ENCODE data around the gene GTF3C2.
"Not testable (repeated sequence)": the region's sequence is repeated elsewhere in the genome, so short reads cannot be mapped to it uniquely, and the experiment has no call there.

Gene GTF3C2

DNA sequence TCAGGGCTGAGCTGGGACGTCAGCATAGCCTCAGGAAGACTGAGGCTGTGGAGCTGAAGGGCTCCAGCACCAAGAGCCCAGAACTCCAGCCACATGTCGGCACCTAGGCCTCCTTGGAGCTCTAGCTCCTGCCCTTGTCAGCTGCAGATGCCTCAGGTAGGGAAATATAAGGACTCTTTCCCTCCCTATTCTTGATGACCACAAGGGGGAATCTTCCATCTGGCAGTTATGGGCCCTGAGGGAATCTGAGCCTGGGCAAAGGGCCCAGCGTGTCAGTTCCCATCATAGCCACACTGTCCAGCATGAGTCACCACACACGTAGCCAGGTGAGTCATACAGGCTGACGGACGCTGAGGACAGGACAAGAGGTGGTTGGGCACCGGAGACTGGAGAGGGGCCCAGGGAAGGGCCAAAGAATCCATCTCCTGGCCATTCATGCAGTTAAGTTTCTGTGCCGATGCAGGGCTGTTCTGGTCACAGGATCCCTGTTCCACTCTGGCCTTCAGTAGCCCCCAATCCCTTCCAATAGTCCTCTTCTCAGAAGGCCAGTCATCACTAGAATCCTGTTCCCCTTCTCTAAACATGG, 35.5 kb downstream of the GTF3C2 start:
- DNase-seq: no peak

DNA sequence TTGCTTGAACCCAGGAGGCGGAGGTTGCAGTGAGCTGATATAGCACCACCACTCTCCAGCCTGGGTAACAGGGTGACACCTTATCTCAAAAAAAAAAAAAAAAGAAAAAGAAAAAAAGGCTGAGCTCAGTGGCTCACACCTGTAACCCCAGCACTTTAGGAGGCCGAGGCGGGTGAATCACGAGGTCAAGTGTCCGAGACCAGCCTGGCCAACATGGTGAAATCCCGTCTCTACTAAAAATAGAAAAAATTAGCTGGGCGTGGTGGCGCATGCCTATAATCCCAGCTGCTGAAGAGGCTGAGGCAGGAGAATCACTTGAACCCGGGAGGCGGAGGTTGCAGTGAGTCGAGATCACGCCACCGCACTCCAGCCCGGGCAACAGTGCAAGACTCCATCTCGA, 36.7 kb downstream of the GTF3C2 start:
- not testable (repeated sequence) for DNase-seq

DNA sequence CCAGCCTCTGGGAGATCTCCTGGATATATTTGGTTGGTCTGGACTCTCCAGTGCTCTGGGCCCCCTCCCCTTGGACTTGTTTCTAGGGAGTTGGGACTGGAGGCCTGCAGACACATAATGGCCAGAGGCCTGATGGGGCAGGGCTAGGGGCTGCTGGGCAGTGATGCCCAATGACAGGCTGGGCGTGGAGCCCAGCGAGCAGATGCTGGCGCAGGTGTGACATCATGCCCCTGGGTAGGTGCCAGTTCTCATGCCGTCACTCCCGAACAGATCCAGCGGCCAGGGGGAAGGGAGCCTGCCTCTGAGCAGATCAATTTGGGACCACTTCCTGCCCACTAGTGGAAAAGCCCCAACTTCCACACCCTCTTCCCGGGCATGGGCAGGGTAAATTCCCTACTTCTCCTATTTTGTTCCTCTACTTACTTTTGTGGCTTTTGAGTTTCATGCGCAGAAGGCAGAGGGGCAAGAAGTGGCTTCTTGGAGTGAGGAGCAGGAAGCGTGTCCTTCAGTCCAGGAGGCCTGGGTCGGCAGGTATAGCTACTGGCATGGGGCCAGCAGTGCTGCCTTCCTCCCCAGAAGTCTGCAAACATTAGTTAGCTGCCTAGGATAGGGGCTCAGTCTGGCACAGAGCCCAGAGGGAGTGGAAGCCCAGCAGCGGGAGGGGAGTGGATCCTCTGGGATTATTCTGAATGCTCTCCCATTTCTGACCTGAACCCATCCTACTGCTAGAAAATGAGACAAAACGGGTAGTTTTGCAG, 39.7 kb downstream of the GTF3C2 start:
- DNase-seq: no peak

DNA sequence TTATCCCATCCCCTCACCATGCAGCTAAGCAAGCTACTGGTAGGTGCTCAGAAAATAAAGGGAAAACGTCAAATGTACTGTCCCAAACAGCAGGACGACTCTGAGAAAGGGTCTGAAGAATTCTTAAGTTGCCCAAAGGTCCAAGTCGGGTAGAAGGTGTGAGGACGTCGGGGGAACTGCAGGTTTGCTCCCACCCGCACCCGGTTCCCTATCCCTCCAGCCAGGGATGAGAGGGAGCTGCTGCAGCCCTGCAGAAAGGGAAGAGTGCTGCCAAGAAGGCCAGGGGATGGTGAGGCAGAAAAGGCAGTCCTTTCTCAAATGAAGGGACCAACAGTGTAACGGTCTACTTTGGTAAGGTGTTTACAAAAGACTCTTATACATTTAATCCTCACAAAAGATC, 41.4 kb downstream of the GTF3C2 start:
- no peak for DNase-seq

DNA sequence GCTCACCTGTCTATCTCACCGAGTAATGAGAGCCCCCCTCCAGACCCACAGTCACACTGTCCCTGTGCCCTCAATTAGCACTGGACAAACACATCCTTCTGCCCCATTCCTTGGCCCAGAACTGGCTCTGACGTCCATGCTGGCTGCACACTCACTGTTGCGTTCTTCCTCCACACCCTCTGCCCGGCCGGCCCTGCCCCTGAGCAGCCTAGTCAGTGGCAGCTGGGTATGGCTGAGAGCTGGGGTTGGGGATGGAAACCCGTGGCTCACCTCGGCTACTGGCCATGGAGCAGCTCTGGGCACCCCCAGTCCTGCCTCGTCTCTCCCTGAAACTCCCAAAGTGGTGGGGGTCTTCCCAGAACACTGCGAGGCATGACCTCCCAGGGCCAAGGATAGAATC, 41.9 kb downstream of the GTF3C2 start:
- DNase-seq: no peak

DNA sequence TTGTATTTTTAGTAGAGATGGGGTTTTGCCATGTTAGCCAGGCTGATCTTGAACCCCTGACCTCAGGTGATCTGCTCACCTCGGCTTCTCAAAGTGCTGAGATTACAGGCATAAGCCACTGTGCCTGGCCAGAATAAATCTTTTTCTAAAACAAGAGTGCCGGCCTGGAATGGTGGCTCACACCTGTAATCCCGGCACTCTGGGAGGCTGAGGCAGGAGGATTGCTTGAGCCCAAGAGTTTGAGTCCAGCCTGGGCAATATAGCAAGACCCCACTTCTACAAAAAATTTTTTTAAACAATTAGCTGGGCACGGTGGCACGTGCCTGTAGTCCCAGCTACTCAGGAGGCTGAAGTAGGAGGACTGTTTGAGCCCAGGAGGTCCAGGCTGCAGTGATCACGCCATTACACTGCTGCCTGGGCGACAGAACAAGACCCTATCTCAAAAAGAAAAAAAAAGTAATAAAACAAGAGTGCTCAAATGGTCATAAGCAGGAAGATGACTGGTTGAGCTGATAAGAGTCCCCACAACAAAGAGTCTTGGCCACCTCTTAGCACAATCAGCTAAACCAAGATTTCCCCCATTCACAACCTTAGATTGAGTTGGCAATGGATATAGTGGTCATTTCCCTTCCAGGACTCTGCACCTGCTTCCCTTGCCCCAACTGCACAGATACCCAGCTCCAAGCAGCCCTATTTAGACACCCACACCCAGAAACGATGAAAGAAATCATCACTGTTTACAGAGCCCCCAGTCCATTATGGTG, 42.5 kb downstream of the GTF3C2 start:
- no peak for DNase-seq

DNA sequence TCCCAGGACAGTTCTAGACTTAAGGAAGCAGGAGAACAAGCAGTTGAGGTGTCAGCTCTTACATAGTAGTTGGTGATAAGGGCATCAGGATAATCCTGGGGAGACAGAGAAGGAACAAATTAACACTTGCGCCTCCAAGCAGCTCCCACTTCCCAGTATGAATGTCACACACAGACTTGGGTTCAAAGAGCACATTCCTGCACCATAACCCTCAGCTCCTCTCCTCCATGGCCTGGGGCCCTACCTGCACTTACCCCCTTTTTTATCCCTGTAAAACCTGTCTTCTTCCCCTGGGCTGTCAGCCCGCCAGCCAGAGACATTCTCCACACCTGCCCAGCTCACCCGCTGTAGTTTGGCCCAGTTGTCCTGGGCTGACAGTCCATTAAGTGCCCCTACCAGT, 44.4 kb downstream of the GTF3C2 start:
- no peak for DNase-seq

DNA sequence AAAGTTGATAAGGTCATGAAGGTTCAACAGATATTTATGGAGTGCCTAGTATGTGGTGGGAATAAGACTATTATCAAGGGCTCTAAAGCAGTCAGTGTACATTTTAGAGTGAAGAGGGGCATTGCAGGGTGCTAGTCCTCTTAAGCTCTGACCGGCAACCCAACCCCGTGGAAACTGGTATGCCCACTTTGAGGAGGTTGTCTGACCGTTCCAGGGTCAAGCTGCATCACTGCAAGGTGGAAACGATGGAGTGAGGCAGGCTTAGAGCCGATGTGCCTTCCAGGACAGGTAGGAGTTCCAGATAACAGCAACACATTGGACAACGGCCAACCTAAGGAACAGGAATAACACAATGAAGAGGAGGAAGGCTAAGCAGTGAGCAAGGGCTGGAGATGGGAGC, 46.9 kb downstream of the GTF3C2 start:
- DNase-seq: no peak

DNA sequence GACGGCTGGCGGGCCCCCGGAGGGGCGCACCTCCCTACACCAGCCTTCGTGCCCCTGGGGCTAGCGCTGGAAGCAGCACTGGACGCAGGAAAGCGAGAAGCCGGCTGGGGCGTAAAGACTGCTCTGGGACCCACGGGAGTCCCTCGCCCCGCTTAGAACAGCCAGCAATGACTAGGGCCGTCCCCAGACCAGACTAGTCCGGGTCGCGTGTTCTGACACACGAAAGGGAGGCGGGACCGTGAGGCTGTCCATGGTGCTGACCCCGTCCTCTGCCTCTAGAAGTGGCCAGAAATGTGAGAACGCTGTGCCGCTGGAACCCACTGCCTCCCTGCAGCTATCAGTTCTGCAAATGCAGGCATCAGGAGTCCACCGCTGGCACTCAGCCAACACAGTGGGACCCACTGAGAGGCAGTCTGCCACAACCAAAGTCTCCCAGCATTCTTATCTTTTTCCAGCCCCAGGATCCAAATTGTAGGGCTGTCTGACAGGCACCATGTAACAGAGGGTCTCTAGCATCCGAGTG, 48.1 kb downstream of the GTF3C2 start, which contains the start of gene UCN:
TSS of gene UCN (minus strand) at position 87 of the 523 bp plus-strand sequence. CDS start 550 bp downstream, outside the sequence.
- DNase-seq: no peak

DNA sequence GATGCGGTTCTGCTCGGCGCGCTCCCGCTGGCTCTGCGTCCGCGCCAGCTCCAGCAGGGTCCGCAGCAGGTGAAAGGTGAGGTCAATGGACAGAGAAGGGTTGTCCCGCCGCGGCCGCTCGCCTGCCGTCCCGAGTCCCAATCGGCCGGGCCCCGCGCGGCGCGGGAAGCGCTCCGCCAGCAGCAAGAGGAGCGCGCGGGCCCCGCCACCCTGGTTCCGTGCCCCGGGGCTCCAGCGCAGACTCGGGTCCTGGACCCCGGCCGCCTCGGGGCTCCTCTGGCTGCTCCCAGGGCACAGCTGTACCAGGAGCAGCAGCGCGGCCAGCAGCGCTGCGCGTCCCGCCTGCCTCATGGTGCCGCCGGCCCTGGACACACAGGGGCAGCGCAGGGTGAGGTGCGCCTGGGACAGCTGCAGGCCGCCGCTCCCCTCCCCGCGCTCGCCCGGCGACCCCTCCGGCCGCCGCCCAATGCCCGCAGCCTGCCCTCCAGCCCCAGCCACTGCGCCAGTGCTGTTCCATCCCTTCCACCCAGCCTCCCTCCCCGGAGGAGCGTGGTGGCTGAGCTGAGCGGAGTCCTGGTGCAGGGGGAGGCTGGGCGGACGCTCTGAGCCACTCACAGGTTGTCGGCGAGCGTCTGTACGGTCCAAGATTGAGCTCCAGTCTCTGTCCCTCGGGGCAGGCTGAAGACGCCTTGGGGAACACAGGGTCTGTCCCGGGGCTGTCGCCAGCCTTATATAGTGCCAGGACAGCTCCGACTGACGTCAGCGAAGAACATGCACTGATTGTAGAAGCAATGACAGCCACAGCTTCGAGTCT, 48.8 kb downstream of the GTF3C2 start:
- no peak for DNase-seq

DNA sequence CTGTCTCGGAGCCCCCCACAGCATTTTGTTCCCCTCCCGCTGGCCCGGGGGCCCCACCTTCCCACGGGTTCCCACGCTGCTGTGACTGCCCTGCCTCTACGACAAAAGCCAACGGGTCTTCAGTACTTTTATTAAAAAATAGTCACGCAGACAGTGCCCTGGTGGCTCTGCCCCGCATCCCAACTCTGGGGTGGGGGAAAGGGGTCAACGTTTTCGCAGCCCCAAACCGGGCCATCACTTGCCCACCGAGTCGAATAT, 49.3 kb downstream of the GTF3C2 start:
- DNase-seq: no peak

DNA sequence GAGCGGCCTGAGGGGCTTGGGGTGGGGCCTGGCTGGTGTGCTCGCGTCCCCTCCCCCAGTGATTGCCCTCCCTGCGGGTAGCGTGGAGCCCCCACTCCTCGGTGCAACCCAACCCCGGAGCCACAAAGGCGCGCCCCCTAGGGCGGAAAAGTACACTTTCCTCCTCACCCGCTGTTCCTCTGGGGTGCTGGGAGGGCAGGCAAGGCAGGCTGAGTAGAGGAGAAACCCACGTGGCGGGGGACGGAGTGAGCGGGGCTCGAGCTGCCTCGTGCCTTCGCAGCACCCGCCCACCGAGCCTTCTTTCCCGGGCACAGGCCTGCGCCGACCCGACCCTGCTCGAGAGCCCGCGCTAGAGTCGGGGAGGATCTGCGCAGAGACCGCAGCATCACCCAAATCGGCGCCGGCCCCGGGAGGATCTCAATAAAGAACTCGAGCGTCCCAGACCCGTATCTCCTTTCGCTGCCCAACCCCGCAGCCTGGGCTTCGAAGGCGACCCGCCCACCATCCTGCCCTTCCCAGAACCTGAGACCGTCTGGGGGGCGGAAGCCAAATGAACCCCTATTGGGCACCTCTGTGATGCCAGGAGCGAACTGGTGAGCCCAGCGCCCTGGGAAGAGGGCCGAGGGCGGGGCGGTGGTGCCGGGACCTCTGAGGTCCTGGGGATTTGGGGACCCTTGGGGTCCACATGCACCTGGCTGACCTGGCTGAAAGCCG, 49.8 kb downstream of the GTF3C2 start:
- DNase-seq: no peak

DNA sequence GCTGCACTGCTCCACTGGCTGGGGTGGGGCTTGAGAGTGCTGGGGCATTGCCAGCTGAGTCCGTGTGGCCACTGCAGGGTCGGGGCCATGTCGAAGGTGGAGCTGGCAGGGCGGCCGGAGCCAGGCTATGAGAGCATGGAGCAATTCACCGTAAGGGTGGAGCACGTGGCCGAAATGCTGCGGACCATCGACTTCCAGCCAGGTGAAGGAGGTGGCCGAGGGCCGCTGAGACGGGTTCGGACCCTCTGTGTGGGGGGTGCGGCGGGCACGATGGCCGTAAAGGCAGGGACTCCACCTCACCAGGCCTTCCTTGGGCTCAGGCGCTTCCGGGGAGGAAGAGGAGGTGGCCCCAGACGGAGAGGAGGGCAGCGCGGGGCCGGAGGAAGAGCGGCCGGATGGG, 50.4 kb downstream of the GTF3C2 start:
- DNase-seq: no peak

DNA sequence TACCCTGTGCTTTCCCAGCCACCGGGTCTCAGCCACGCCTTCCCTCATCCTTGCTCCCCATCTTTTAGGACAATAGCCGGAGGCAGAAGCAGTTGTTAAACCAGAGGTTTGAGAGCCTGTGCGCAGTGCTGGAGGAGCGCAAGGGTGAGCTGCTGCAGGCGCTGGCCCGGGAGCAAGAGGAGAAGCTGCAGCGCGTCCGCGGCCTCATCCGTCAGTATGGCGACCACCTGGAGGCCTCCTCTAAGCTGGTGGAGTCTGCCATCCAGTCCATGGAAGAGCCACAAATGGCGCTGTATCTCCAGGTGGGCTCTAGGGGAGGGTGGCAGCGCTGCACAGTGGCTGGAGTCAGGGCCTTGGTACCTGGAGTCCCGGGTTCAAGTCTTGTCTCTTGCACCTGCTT, 51.0 kb downstream of the GTF3C2 start:
- DNase-seq: no peak

DNA sequence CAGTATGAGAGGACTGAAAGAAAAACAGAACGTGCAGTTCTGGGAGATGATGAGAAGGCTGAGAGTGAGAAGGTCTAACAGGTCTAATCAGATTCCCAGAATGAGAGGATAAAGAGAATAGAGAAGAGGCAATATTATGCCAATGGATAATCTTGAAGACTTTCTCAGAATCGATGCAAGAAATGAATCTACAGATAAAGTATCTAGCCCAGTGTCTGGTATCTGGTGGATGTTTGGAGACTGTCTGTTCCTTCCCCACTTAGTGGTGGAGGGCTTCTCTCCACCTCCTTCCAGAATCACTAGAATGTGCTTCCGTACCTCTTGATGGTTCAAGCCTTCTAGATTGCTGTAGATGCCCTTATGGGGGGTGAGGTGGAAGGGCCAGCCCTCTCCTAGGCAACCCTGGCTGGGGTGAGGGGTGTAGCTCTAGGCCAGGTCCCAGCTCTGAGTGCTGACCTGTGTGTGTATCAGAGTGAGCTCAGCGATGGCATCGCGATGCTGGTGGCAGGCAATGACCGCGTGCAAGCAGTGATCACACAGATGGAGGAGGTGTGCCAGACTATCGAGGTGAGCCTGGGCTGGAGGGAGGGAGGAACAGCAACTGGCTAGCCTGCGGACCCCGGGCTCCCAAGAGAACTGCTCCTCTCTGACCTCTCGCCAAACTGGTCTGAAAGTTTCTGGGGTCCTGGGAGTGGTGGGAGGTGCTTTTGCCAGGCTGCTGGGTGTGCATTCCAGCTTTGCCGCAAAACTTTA, 51.9 kb downstream of the GTF3C2 start:
- no peak for DNase-seq

DNA sequence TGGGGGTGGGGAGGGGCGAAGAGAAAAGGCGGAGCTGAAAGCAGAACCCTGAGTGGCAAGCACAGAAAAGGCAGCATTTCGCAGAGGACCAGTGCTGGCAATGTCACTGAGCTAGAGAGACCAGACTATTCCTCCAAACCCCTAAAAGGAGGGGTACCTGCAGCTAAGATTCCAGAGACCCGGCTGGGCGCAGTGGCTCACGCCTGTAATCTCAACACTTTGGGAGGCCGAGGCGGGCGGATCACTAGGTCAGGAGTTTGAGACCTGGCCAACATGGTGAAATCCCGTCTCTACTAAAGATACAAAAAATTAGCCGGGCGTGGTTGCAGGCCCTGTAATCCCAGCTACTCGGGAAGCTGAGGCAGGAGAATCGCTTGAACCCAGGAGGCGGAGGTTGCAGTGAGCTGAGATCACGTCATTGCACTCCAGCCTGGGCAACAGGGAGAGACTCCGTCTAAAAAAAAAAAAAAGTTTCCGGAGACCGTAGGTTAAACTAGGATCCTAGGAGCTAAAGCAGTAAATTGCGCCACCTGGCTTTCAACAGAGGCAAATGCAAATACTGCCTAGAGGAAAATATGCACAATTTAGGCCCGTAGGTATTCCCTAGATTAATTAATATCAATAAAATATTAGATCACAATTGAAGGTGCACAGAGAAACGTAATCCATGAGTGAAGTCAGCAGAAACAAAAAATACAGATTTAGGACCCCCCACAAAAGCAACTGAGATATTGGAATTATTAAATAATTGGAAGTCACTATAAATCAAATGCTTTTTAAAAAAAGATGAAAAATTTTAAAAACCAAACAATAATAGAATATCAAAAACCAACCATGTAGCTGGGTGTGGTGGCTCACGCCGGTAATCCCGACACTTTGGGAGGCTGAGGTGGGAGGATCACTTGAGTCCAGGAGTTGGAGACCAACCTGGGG, 53.2 kb downstream of the GTF3C2 start:
- DNase-seq: peak; percentile 51 to 65

DNA sequence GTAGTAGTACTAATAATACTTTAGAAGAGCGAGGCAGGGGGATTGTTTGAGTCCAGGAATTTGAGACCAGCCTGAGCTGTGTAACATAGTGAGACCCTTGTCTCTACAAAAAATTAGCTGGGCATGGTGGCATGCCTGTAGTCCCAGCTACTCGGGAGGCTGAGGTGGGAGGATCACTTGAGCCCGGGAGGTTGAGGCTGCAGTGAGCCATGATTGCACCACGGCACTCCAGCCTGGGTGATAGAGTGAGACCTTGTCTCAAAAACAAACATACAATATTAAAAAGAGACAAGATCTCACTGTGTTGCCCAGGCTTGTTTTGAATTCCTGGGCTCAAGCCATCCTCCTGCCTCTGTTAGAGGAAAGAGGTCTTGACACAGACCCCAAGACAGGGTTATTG, 56.0 kb downstream of the GTF3C2 start:
- DNase-seq: not testable (repeated sequence)

DNA sequence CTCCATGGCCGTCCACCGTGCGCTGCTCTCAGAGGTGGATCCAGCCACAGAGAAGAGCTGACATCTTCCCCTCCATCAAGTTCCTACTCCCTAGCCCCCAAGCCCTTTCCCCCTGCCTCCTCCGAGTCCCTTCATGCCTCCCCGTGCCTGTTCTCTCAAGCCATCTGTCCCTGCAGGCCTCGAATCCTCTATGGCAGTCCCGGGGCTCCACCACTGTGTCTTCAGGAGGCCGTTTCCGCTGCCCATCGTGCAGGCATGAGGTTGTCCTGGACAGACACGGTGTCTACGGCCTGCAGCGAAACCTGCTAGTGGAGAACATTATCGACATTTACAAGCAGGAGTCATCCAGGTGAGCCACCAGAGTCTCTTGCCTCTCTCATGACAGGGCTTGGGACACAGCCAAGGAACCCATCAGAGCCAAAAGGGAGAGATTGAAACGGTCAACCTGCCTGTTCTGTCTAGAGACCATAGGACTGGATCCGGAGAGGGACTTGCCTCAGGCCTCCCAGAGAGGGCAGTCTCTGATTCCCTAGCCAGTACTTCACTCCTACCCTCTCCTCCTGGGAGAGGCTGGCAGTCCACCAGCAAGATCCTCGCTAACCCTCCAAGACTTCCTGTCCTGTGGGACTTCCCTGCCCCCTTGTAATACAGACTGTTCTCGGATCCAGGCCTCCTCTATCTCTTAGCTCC, 58.0 kb downstream of the GTF3C2 start:
- no peak for DNase-seq

DNA sequence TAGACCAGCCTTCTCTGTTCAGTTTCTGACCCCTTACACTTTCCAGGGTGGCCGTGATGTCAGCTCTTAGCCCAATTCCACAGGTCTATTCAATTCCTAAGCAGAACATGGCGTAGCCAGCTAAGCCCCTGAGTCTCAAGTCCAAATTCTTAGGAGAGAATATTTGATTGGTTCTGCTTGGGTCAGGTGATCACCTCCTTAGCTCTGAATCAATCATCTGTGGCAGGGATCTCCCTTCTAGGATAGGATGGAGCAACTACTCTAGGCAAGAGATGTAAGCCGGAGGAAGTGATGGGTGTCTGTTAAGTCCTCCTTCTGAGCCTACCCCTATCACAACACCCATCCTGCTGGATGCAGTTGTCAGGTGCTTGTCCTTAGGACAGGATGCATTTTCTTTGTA, 59.4 kb downstream of the GTF3C2 start:
- DNase-seq: no peak

DNA sequence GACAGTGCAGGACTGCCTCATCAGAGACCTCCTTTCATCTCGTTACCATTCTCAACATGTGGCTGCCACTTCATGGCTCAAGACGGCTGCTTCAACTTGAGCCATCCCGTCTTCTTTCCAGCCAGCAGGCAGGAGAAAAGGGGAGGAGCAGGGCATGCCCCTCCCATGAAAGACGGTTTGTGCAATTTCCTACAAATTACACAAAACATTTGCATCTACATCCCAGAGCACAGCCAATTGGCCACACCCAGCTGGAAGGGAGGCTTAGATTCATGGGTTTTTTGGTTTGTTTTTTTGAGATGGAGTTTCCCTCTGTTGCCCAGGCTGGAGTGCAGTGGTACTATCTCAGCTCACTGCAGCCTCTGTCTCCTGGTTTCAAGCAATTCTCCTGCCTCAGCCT, 60.1 kb downstream of the GTF3C2 start:
- peak in 1 of 2 donors; percentile 18 for DNase-seq
